ENCODE measurements around the gene WFIKKN1. TPM values are rescaled to one million over a fixed set of nuclear protein-coding genes. Genes with fewer than 3 reads are reported as not detected.

Gene WFIKKN1
- total and polyA plus RNA-seq, 2 donors from 2014 or later, result 0.69 to 1.8 TPM

- intact Hi-C loops (cut with DNase I), result no loop called here
- Histone ChIP-seq H3K9ac (ENCODE audit: low read length in 3 of 3) (no peak overlapping the region), H3K4me1 (ENCODE audit: control insufficient read depth in 2 of 3, insufficient read depth in 2 of 3, low read depth in 1 of 3, low read length in 3 of 3) (peaks cover 0 to 25% (median 12%) of the 10 kb centered on the region in 3 donors), H3K27ac (ENCODE audit: low read depth in 2 of 2, low read length in 2 of 2) (peak overlapping the region in 1 of 2 donors; percentile 14), H3K9me3 (ENCODE audit: control insufficient read depth in 2 of 3, insufficient read depth in 1 of 3, low read length in 3 of 3) (no peaks in the 10 kb centered on the region), H3K27me3 (ENCODE audit: control insufficient read depth, insufficient read depth, low read length) (no peaks in the 10 kb centered on the region), H3K4me3 (ENCODE audit: low read length in 3 of 3) (no peak overlapping the region), H3K36me3 (ENCODE audit: control insufficient read depth in 2 of 3, insufficient read depth in 3 of 3, low read length in 3 of 3) (peaks cover 0 to 6% (median 0%) of the 10 kb centered on the region in 3 donors)
- FAIRE-seq (no peak), DNase-seq (peak in 2 of 5 donors; percentile 52 to 78)
- TF ChIP-seq CTCF (IDR thresholded peaks at IDR 0.05; ENCODE audit: borderline replicate concordance, extremely low read depth, insufficient read depth), result no peak
These were observed 2.3 kb upstream of the WFIKKN1 start for GRCh38 chr16:628321-629061.

GRCh38 chr16:629185-629832, 1.5 kb upstream of the WFIKKN1 start:
- peak in 4 of 5 donors; percentile 53 to 87 (median 65) for DNase-seq
- Histone ChIP-seq H3K36me3 (ENCODE audit: control insufficient read depth in 2 of 3, insufficient read depth in 3 of 3, low read length in 3 of 3) (peaks cover 0 to 6% (median 0%) of the 10 kb centered on the region in 3 donors), H3K27ac (ENCODE audit: low read depth in 2 of 2, low read length in 2 of 2) (peak overlapping the region in 1 of 2 donors; percentile 14), H3K4me1 (ENCODE audit: control insufficient read depth in 2 of 3, insufficient read depth in 2 of 3, low read depth in 1 of 3, low read length in 3 of 3) (peaks cover 0 to 25% (median 12%) of the 10 kb centered on the region in 3 donors), H3K27me3 (ENCODE audit: control insufficient read depth, insufficient read depth, low read length) (no peaks in the 10 kb centered on the region), H3K9ac (ENCODE audit: low read length in 3 of 3) (no peak overlapping the region), H3K9me3 (ENCODE audit: control insufficient read depth in 2 of 3, insufficient read depth in 1 of 3, low read length in 3 of 3) (no peaks in the 10 kb centered on the region), H3K4me3 (ENCODE audit: low read length in 3 of 3) (no peak overlapping the region)
- intact Hi-C loops (cut with DNase I), result no loop called here
- no peak for FAIRE-seq
- no peak for TF ChIP-seq CTCF (IDR thresholded peaks at IDR 0.05; ENCODE audit: borderline replicate concordance, extremely low read depth, insufficient read depth)

- FAIRE-seq (no peak), DNase-seq (peak in 2 of 5 donors; percentile 82 to 85)
- Histone ChIP-seq H3K9ac (ENCODE audit: low read length in 3 of 3) (no peak overlapping the region), H3K4me1 (ENCODE audit: control insufficient read depth in 2 of 3, insufficient read depth in 2 of 3, low read depth in 1 of 3, low read length in 3 of 3) (peaks cover 0 to 27% (median 12%) of the 10 kb centered on the region in 3 donors), H3K27ac (ENCODE audit: low read depth in 2 of 2, low read length in 2 of 2) (no peak overlapping the region), H3K9me3 (ENCODE audit: control insufficient read depth in 2 of 3, insufficient read depth in 1 of 3, low read length in 3 of 3) (no peaks in the 10 kb centered on the region), H3K27me3 (ENCODE audit: control insufficient read depth, insufficient read depth, low read length) (no peaks in the 10 kb centered on the region), H3K36me3 (ENCODE audit: control insufficient read depth in 2 of 3, insufficient read depth in 3 of 3, low read length in 3 of 3) (peaks cover 0 to 6% (median 0%) of the 10 kb centered on the region in 3 donors), H3K4me3 (ENCODE audit: low read length in 3 of 3) (no peak overlapping the region)
- intact Hi-C loops (cut with DNase I), result no loop called here
- no peak for TF ChIP-seq CTCF (IDR thresholded peaks at IDR 0.05; ENCODE audit: borderline replicate concordance, extremely low read depth, insufficient read depth)
These were observed 944 bp upstream of the WFIKKN1 start for GRCh38 chr16:629833-630248.

All from kidney (tissue), 14 donors.